Stimulated activated naive CD4-positive, alpha-beta T cell treated with Interleukin-2 at 50 U/mL for 16 hours (primary cell): ENCODE measurements around the gene CEACAM1.
A peak's percentile ranks its signal among the peaks of the same experiment; 100 is the strongest.
"Not testable (repeated sequence)": the region's sequence is repeated elsewhere in the genome, so short reads cannot be mapped to it uniquely, and the experiment has no call there.

Source experiments
- DNase-seq: peaks from one replicate; lab custom pipeline; 2025; lab: John Stamatoyannopoulos, UW

Gene CEACAM1

DNA sequence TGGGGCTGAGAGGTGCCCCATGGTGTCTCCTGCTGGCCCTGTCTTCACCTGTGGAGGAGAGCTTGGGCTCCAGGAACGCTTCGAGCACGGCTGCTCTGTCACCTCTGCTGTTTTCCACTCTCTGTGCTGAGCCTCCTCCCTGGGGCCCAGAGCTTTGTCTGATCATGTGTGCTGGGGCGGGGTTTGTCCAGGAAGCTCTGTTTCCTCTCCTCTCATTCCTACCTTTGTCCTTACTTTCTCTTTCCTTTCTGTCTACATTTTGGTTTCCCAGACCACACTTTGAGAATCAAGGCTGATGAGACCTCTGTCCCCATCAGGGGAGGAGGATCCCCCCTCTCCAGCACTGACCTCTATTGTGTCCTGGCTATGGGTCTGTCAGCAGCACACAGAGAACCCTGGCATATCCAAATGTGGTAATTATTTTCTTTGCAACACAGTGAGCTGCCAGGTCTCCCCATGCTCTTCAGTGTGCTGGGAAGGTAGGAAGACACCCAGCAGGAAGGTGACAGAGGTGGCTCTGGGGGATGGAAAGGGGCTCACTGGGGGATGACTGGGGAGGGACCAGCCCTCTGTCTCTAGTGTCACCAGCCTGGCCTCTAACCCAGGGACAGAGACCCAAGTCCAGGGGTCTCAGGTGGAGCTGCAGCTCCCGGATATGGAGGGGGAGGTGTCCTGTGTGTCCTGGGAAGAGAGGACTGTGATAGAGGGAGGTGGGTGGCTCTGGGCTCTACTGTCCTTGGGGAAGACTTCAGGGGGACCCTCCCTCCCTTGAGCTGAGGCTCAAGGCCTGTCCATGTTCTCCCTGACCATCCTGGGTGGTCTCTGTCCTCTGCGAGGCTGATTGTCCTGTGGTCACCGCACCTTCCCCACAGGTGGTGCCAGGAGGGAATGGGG, at the start of gene CEACAM1:
Gene CEACAM1 (minus strand): TSS at position 128 of the 894 bp plus-strand sequence. CDS start 107 bp downstream, at position 21.
- peak; percentile 25 for DNase-seq

DNA sequence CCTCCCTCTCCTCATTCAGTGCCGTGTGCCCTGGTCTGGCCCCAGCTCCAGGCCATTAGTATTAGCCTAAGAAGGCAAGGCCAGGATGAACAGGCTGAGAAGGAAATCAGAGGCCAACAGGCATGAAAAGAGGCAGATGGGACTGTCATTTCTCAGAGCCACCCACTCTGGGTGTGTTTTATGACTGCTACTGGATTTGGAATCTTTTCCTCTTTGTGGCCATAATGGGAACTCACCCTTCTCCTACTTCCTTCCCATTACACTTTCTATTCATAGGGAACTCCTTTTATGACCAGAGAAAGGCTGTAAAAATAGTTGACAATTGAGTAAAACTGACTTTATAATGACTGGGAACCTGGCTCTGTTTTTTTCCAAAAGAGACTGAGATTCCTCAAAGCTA, 48.7 kb upstream of the CEACAM1 start:
- no peak for DNase-seq

DNA sequence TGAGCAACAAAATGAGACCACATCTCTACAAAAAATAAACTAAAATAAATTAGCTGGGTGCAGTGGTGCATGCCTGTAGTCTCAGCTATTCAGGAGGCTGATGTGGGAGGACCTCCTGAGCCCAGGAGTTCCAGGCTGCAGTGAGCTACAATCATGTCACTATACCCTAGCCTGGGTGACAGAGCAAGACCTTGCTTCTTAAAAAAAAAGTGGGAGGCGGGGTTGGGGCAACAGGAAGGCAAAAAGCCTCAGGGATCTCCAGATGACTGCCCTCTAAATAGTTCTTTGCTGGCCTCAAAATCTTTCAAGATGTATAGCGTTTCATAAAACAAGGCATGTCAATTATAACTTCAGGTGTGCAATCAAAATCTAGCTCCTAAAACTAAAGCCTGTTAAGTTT, 48.0 kb upstream of the CEACAM1 start:
- DNase-seq: no peak

DNA sequence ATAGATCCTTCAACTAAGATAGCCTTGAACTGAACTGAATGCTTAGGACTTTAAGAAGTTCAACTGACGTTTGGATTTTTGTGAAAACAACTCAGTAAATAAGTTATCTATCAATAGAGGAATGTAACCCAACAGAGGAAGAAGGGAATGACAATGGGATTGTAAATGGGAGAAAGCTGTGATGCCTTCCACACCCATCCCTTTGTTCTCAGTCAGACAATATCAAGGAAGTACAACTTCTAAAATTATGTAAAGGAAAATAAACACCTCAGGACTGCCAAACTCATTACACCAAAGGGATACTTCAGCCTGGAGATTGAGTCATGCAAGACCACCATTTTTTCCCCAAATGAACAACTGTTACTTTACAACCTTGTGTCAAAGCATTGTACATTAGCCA, 45.4 kb upstream of the CEACAM1 start:
- no peak for DNase-seq

DNA sequence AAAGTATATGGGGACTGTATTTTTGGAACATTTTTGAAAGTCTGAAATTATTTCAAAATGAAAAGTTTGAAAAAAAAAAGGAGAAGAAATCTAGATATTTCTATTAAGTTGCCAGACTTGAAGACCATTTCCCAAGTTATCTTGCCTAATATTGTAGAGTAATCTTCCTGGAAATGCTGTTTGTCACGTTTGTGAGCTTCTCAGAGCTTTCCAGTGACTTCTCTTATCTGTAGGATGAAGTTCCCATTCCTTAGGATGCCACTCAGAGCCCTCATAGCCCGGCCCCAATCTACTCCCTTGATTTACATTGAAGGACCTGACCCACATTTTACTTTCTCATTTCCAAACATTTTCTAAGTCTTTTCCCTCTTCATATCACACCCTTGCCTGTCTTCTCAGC, 42.8 kb upstream of the CEACAM1 start:
- DNase-seq: no peak

DNA sequence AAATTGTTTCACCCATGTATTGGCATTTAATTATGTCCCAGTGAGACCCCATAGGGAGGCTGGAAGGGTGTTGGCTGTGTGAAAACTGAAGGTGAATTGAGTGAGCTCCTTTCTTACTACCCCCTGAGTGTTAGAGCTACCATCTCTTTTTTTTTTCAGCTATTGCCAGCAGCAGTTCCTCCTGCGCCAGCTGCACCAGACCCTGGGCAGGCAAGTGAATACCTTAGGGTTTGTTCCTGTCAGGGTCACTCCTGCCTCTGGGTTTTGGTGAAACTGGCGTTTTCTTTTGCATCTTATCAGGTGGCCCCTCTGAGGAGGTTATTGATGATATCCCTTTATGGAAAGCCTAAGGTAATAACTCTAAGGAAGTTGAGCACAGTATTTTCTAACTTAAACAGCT, 40.9 kb upstream of the CEACAM1 start:
- no peak for DNase-seq

DNA sequence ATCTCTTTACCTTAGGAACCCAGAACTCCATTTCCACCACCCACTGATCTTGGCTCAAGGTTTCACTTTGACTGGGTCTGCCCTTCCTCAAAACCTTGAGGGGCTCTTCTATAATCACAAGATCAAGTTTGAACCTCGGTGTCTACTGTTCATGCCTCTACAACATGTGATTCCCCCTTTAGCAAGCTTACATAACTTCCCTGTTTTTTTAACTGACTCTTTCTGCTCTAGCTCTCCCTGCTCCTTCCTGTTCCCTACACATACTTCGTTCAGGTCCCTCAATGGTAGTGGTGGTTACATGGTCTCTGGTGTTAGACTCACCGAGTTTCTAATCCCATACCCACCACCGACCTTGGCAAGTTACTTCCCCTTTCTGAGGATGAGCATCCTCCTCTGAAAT, 39.7 kb upstream of the CEACAM1 start:
- no peak for DNase-seq

DNA sequence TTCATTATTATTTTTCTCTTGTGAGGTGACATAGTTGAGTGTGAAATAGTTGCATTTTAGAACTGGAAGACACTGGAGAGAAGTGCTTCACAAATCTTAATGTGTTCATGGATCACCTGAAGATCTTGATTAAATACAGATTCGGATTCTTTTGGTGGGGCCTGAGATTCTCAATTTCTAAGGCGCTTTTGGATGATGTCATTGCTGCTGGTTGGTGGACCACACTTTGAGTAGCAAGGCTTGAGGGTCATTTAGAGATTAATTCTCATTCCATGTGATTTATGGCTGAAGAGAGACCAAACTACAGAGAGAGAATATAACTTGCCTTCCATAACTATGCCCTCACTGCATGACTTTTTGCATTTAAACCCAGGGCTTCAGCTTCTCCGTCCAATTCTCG, 39.3 kb upstream of the CEACAM1 start:
- no peak for DNase-seq

DNA sequence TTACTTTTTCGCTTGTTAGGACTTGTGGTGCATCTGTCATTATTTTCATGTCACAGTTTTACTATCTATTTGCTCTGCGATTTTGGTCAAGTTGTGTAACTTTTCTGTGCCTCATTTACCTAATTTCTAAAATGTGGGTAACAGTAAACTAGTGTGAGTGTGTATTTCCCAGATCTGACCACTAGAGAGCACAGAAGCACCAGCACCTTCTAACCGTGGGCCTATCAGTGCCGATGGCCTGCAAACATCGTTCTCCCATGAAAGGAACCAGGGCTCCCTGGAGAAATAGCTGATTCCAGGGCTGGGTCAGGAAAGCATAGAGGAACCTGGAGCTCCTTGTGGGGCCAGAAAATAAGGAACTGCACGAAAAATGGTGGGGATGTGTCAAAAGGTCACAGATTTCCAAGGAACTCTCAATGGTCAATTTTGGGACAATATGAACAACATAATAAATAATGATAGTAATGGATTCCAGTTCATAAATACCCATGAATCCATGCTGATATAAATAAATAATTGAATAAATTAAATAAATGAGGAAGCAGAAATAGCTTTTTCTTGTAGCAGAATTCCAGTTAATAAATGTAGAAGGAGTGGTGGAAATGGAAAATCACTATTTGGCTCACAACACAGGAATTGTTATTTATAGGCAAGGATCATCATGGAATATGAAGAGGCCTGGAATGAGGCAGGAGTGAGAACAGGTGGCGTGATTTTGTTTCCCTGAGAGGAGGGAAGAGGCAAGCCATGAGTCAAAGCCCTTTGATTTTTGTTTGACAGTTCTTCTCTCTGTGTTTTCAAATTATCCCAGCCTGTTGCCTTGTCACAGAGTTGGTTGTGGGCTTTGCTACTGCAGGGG, 35.3 kb upstream of the CEACAM1 start:
- no peak for DNase-seq

DNA sequence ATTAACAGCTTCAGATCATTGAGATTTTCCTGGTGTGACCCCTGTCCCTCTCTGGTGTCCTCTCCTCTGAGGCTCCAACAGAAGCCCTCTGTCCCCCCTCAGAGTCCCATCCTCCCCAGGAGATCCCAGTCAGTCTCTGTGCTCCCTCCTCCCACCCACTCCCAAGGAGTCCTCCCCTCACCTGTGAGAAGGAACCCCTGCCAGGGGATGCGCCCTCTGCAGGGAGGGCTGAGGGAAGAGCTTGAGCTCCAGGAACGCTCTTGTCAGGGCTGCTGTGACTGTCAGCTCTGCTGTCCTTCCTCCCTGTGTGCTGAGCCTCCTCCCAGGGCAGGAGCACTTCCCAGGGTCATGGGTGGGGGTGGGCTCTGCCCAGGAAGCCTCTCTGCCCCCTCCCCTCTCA, 33.2 kb upstream of the CEACAM1 start:
- DNase-seq: no peak

DNA sequence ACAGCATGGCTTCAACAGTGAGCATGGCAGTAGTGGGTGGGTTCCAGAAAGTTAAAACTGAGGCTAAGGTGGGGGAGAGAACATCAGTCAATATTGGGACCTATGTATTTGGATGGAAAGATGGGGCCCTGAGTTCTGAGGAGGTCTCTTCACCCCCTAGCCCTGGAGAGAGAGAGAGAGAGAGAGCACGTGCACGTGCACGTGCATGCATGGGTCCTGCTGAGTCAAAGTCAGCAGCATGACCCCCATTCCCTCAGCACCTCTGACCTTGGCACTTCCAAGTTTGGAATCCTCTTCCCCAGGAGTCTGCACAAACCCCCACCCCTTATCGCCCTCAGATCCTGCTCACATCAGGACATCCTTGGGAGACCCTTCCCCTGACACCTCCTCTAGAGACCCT, 32.5 kb upstream of the CEACAM1 start:
- DNase-seq: no peak

DNA sequence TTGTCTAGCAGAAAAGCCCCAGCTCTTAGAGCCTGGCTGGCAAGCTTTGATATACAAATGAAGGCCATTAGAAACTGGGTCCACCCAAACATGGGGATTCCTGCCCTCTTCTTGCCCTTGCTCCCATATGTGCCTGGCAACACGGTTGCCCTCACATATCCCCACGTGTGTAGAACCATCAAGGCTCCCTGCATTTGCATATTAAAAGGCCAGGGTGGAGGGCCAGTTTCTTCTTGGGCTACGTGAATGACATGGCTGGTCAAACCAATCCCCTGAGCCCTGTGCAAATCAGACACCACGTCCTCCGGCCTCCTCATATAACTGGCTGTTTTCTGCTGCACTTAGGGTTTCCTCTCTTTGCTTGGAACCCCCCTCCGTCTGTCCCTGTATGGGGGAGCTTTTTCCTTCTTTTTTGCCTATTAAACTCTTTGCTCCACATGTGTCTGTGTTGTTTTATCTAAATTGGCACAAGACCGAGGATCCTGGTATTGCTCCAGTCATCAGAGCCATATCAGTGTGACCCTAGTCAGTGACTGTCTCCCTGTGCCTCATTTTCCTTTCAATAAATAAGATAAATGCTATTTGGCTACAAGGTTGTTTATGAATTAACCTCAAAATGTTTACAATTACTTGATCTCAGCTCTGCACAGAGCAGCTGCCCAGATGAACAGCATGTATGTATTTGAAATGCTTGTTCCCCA, 30.3 kb upstream of the CEACAM1 start:
- DNase-seq: no peak

DNA sequence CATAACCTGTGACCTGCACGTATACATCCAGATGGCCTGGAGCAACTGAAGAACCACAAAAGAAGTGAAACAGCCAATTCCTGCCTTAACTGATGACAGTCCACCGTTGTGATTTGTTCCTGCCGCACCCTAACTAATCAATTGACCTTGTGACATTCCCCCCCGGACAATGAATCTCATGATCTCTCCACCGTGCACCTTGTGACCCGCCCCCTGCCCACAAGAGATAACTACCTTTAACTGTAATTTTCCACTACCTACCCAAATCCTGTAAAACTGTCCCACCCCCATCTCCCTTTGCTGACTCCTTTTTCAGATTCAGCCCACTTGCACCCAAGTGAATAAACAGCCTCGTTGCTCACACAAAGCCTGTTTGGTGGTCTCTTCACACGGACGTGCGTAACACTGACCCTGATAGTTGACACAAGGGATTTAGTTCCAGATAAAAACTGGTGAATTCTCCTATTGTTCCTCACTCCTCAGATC, 29.1 kb upstream of the CEACAM1 start:
- DNase-seq: not testable (repeated sequence)

DNA sequence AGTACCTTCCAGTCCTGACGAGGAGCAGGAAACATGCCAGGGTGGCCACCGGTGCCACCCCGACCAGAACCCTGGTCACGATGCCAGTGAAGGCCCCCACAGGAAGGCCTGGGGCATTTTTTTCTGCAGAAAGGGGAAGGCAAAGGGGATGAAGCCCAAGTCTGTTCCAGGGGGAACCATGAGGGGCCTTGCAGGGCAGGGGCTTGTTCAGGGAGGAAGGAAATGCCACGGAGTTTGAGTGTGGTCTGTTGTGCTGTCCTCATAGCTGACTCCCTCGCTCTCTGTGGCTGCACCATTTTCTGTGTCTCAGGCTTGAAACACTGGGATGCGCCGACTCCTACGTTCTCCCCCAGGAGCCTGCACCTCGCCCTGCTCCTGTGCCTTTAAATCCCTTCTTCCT, 27.5 kb upstream of the CEACAM1 start:
- no peak for DNase-seq

DNA sequence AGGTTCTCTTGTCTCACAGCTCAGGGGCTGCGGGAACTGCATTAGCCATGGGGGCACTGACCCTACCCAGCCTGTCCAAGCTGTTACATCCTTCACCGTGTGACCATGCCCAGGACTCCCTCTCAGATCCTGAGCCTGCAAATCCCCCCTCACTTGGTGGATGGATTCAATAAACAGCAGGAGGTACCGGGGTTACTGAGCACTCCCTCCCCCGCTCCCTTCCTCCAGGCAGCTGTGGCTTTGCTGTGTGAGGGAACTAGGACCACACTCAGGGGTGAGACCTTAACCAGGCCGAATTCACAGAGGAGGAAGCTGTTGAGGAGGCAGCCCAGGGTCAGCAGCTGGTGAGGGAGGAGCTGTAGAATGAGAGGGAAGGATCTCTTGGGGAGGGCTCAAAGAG, 27.0 kb upstream of the CEACAM1 start:
- no peak for DNase-seq

DNA sequence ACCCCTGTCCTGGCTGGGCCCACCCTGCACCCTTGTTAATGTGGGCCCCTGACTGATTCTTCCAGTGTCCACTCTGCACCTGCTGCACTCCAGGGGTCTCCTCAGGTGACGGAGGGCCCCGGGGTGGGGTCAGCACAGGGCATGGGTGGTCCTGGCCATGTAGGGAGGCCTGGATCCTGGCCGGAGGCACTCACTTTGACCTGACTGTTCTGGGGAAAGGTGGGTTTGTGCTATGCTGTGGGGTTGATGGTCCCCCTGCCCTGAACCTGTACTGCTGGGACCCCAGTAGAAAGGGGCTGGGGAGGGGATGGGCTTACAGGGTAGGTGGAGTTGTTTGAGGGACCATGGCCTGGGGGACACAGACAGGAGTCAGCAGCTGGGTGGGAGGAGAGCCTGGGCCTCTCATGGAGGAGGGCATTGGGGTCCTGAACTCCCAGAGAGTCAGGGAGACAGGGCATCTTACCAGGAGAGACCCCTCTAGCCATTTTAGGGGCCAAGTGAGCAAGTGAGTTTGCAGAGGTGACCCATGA, 25.8 kb upstream of the CEACAM1 start:
- DNase-seq: no peak

DNA sequence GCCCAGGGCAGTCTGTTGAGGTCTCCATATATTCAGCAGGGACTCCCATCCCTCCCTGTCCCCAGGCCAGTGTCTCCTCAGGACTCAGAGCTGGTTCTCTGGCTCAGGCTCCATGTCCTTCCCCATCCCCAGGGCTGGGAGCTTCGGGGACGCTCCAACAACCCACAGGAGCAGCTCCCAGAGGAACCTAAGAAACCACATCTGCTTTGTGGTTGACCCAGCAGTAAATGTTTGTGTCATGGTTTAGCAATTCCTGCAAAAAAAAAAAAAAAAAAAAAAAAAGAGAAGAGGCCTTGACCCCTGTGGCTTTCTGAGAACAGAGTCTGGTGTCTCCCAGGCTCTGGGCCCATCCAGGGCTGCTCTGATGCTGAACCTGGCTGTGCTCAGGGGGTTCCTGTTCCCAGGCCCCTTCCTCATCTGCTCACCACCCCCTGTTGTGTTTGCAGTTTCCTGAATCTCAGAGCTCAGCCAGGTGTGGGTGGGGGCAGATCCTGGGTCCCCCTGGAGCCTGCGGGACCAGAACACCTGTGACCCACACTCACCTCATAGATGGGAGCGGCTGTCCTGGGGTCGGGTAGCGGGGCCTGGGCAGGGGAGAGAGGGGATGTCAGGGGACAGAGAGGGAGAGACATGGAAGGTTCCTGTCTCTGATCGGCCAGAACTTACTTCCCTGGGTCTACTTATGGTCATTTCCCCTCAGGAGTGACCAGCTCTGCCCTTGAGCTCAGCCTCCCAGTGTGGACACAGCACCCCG, 25.2 kb upstream of the CEACAM1 start:
- no peak for DNase-seq

DNA sequence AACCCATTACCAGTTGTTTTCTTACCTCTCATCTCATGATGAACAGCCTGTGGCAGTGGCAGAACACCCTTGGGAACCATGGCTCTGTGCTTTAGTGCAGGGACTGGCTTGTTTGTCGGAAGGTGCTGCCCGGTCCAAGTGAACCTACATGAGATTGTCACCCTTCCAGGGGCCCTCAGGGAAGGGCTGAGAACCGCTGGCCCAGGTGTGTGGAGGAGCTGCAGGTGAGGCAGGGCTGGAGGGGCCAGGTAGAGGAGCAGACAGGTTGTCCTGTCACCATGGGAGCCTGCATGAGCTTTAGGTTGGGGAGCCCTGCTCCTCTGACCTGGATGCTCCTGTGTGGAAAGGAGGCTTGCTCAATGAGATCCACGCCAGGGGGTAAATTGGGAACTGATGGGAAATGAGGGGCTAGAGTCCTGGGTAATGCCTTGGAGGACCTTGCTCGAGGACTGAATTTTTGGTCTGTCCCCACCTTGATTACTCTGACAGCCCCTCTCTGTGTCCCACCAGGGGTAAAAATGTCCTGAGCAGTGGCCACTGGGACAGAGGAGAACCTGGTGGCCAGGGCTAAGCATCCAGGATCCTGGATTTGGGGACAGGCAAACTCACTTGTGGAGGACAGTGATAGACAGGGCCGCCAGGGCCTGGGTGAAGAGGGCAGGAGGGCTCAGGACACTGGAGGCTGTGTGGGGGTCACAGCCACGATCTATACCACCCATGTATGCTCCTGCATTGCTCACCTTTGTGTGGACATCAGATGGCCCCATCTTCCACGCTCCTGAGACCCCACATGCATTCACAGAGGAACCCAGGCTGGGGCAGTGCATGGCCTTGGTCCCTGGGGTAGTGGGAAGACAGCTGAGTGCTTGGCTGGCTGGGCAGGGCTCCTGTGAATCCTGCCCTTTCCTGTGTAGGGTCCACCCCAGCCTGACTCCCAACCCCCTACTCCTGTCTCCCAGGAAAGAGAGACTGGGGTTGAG, 24.1 kb upstream of the CEACAM1 start:
- DNase-seq: no peak

DNA sequence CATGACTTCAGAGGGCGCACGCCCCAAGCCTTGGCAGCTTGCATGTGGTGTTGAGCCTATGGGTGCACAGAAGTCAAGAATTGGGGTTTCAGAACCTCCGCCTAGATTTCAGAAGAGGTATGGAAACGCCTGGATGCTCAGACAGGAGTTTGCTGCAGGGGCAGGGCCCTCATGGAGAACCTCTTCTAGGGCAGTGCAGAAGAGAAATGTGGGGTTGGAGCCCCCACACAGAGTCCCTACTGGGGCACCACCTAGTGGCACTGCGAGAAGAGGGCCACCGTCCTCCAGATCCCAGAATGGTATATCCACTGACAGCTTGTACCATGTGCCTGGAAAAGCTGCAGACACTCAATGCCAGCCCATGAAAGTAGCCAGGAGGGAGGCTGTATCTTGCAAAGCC, 22.2 kb upstream of the CEACAM1 start:
- not testable (repeated sequence) for DNase-seq

DNA sequence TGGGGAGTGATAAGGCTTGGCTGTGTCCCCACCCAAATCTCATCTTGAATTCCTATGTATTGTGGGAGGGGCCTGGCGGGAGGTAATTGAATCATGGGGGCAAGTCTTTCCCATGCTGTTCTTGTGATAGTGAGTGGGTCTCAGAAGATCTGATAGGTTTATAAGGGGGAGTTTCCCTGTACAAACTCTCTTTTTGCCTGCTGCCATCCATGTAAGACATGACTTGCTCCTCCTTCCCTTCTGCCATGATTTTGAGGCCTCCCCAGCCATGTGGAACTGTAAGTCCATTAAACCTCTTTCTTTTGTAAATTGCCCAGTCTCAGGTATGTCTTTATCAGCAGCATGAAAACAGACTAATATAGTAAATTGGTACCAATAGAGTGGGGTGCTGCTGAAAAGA, 20.8 kb upstream of the CEACAM1 start:
- not testable (repeated sequence) for DNase-seq
